ENCODE measurements around the gene TNNI3. TPM values are rescaled to one million over a fixed set of nuclear protein-coding genes. Genes with fewer than 3 reads are reported as not detected.

The TNNI3 gene
- total and polyA plus RNA-seq, 9 of the 15 experiments (the other 6 are each of a cell fraction or from before 2014, with no cell fraction given) = 4.7 to 158 (median 42.0) TPM

DNA sequence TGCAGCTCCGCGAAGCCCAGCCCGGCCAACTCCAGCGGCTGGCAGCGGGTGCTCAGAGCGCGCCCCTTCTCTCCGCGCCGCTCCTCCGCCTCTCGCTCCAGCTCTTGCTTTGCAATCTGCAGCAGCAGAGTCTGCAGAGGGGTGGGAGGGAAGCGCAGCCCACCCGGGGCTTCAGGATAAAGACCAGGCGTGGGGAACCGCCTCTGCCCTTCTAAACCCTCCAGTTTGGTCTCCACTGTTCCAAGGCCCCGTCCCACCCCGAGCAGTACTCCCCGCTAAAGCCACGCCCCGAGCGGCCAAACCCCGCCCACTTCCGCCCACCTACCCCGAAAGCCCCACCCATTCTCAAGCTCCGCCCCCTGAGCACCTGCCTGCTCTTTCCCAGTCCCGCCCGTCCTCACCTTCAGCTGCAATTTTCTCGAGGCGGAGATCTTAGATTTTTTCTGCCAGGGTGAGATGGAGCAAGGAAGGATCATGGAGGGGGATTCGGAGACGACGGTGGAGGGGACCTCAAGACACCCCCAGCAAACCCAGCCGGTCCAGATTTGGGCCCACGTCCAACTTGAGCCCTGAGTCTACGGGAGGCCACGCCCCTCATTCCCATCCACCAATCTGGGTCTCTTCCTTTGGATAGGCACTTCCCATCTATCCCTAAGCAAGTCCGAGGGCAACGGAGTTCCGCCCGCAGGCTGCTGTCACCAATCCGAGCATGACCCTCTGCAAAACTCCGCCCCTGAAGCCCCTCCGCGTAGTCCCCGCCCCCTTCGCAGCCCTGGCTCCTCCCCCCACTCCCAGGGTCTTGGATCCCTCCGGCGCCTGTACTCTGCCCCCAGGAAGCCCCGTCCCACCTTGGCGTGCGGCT lies 1.1 kb downstream of the TNNI3 start (continued):
- TF ChIP-seq, protein P1, sequence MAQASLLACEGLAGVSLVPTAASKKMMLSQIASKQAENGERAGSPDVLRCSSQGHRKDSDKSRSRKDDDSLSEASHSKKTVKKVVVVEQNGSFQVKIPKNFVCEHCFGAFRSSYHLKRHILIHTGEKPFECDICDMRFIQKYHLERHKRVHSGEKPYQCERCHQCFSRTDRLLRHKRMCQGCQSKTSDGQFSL (CRISPR knock-in tag; IDR thresholded peaks at IDR 0.05) = no peak
- TF ChIP-seq, protein P1 (tag; IDR thresholded peaks at IDR 0.05) = no peak
- TF ChIP-seq, protein P2, sequence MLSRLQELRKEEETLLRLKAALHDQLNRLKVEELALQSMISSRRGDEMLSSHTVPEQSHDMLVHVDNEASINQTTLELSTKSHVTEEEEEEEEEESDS (CRISPR knock-in tag; IDR thresholded peaks at IDR 0.05) = no peak
- TF ChIP-seq, protein P3, sequence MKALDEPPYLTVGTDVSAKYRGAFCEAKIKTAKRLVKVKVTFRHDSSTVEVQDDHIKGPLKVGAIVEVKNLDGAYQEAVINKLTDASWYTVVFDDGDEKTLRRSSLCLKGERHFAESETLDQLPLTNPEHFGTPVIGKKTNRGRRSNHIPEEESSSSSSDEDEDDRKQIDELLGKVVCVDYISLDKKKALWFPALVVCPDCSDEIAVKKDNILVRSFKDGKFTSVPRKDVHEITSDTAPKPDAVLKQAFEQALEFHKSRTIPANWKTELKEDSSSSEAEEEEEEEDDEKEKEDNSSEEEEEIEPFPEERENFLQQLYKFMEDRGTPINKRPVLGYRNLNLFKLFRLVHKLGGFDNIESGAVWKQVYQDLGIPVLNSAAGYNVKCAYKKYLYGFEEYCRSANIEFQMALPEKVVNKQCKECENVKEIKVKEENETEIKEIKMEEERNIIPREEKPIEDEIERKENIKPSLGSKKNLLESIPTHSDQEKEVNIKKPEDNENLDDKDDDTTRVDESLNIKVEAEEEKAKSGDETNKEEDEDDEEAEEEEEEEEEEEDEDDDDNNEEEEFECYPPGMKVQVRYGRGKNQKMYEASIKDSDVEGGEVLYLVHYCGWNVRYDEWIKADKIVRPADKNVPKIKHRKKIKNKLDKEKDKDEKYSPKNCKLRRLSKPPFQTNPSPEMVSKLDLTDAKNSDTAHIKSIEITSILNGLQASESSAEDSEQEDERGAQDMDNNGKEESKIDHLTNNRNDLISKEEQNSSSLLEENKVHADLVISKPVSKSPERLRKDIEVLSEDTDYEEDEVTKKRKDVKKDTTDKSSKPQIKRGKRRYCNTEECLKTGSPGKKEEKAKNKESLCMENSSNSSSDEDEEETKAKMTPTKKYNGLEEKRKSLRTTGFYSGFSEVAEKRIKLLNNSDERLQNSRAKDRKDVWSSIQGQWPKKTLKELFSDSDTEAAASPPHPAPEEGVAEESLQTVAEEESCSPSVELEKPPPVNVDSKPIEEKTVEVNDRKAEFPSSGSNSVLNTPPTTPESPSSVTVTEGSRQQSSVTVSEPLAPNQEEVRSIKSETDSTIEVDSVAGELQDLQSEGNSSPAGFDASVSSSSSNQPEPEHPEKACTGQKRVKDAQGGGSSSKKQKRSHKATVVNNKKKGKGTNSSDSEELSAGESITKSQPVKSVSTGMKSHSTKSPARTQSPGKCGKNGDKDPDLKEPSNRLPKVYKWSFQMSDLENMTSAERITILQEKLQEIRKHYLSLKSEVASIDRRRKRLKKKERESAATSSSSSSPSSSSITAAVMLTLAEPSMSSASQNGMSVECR (CRISPR knock-in tag; IDR thresholded peaks at IDR 0.05) = no peak
- no peak for TF ChIP-seq MTF1 (CRISPR knock-in tag; IDR thresholded peaks at IDR 0.05; ENCODE audit: borderline replicate concordance)
- peak; percentile 53; the same call in 1 of the 2 replicates for TF ChIP-seq POLR2A (conservative IDR thresholded peaks at IDR 0.05)
- no peak for TF ChIP-seq PTRF (tag; IDR thresholded peaks at IDR 0.05)
- TF ChIP-seq OTX1 (CRISPR knock-in tag; IDR thresholded peaks at IDR 0.05) = no peak
- TF ChIP-seq, protein P4, sequence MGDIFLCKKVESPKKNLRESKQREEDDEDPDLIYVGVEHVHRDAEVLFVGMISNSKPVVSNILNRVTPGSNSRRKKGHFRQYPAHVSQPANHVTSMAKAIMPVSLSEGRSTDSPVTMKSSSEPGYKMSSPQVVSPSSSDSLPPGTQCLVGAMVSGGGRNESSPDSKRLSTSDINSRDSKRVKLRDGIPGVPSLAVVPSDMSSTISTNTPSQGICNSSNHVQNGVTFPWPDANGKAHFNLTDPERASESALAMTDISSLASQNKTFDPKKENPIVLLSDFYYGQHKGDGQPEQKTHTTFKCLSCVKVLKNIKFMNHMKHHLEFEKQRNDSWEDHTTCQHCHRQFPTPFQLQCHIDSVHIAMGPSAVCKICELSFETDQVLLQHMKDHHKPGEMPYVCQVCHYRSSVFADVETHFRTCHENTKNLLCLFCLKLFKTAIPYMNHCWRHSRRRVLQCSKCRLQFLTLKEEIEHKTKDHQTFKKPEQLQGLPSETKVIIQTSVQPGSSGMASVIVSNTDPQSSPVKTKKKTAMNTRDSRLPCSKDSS (IDR thresholded peaks at IDR 0.05; ENCODE audit: low read depth, partially characterized antibody) = no peak
- peak; percentile 42 for TF ChIP-seq KDM5B (IDR thresholded peaks at IDR 0.05; ENCODE audit: insufficient replicate concordance, low read depth, low read length)
- peak; percentile 76; the same call in 1 of the 2 replicates for TF ChIP-seq SPI1 (IDR thresholded peaks at IDR 0.05; ENCODE audit: borderline replicate concordance, low read depth, low read length)
- TF ChIP-seq JUN (IDR thresholded peaks at IDR 0.05; ENCODE audit: borderline replicate concordance, low read depth, low read length) = no peak
- no peak for TF ChIP-seq JUN (CRISPR knock-in tag; IDR thresholded peaks at IDR 0.05; ENCODE audit: borderline replicate concordance)
- TF ChIP-seq TBP (optimal IDR thresholded peaks at IDR 0.05; ENCODE audit: low read depth, low read length) = peak; percentile 28
- no peak for TF ChIP-seq SMARCA5 (IDR thresholded peaks at IDR 0.05)
- no peak for TF ChIP-seq RFX5 (IDR thresholded peaks at IDR 0.05; ENCODE audit: low read depth, low read length)
- 0 out of 2 replicates have a peak, but pooled peaks have one; percentile 50 for TF ChIP-seq ZEB2 (IDR thresholded peaks at IDR 0.05)
- TF ChIP-seq, protein P5, sequence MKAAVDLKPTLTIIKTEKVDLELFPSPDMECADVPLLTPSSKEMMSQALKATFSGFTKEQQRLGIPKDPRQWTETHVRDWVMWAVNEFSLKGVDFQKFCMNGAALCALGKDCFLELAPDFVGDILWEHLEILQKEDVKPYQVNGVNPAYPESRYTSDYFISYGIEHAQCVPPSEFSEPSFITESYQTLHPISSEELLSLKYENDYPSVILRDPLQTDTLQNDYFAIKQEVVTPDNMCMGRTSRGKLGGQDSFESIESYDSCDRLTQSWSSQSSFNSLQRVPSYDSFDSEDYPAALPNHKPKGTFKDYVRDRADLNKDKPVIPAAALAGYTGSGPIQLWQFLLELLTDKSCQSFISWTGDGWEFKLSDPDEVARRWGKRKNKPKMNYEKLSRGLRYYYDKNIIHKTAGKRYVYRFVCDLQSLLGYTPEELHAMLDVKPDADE (conservative IDR thresholded peaks at IDR 0.05; ENCODE audit: control insufficient read depth, low read depth, low read length) = peak; percentile 32; the same call in 1 of the 2 replicates
